MM.1S (cell line): ENCODE results near the gene HINT3.

Experiments
- DNase-seq: peaks from one replicate; pipeline ENCODE4 v3.0.0-alpha.2; 2015
- H2AFZ ChIP-seq: fragments of 300-600 bp; sonication (generic); 2 replicates; pipeline ENCODE4 v1.6.0; 2016; ENCODE audit warnings: antibody characterized with exemption, low read length
- H3F3A ChIP-seq: fragments of 300-600 bp; sonication (generic); 2 replicates; pipeline ENCODE4 v1.6.1; 2016; ENCODE audit warnings: mild to moderate bottlenecking, antibody characterized with exemption, low read length, moderate library complexity, mixed read lengths; ENCODE audit not compliant: insufficient read depth
- H3K27ac ChIP-seq: fragments of 300-600 bp; sonication (generic); 2 replicates; pipeline ENCODE4 v1.5.1; 2016; ENCODE audit warnings: mild to moderate bottlenecking, low read length
- H3K27me3 ChIP-seq: fragments of 300-600 bp; sonication (generic); replicated peaks from 2 replicates; pipeline ENCODE4 v1.6.0; 2016; ENCODE audit warnings: low read length; ENCODE audit not compliant: insufficient read depth
- H3K36me3 ChIP-seq: fragments of 300-600 bp; sonication (generic); replicated peaks from 2 replicates; pipeline ENCODE4 v1.6.1; 2016; ENCODE audit warnings: mild to moderate bottlenecking, low read length, mixed read lengths; ENCODE audit not compliant: insufficient read depth
- H3K4me1 ChIP-seq: fragments of 300-600 bp; sonication (generic); 2 replicates; pipeline ENCODE4 v1.6.1; 2016; ENCODE audit warnings: low read length, mixed read lengths
- H3K4me2 ChIP-seq: fragments of 300-600 bp; sonication (generic); 2 replicates; pipeline ENCODE4 v1.6.0; 2016; ENCODE audit warnings: low read depth, low read length
- H3K4me3 ChIP-seq: fragments of 300-600 bp; sonication (generic); 2 replicates; pipeline ENCODE4 v1.5.1; 2016; ENCODE audit warnings: low read length, mixed read lengths
- H3K79me2 ChIP-seq: fragments of 300-600 bp; sonication (generic); 2 replicates; pipeline ENCODE4 v1.6.1; 2016; ENCODE audit warnings: mixed run types, low read length, mixed read lengths
- H3K9ac ChIP-seq: fragments of 300-600 bp; sonication (generic); 2 replicates; pipeline ENCODE4 v1.6.1; 2016; ENCODE audit warnings: low read length, mixed read lengths
- H3K9me2 ChIP-seq: fragments of 300-600 bp; sonication (generic); replicated peaks from 2 replicates; pipeline ENCODE4 v1.6.1; 2016; ENCODE audit warnings: mild to moderate bottlenecking, low read length, mixed read lengths; ENCODE audit not compliant: insufficient read depth
- H3K9me3 ChIP-seq: fragments of 300-600 bp; sonication (generic); replicated peaks from 2 replicates; pipeline ENCODE4 v1.6.1; 2016; ENCODE audit warnings: mild to moderate bottlenecking, low read length, mixed read lengths; ENCODE audit not compliant: insufficient read depth
- H4K20me1 ChIP-seq: fragments of 300-600 bp; sonication (generic); 2 replicates; pipeline ENCODE4 v1.6.1; 2016; ENCODE audit warnings: mild to moderate bottlenecking, low read length, moderate library complexity, mixed read lengths; ENCODE audit not compliant: insufficient read depth
- EZH2 ChIP-seq: fragments of 300-600 bp; sonication (generic); optimal IDR thresholded peaks from 2 replicates; pipeline ENCODE3; 2017; ENCODE audit warnings: low read depth, mild to moderate bottlenecking, antibody characterized with exemption, low read length, mixed read lengths
- EZH2phosphoT487 ChIP-seq: fragments of 300-600 bp; sonication (generic); IDR thresholded peaks from 2 replicates; pipeline ENCODE4 v1.6.1; 2018; ENCODE audit warnings: antibody characterized with exemption, low read length
- TF ChIP-seq, protein P1 (sequence below): fragments of 300-600 bp; sonication (generic); IDR thresholded peaks from 2 replicates; pipeline ENCODE4 v1.5.1; 2016; ENCODE audit warnings: antibody characterized with exemption, low read length, mixed read lengths

HINT3 gene

GRCh38 chr6:125927761-125928160 lies 28.8 kb upstream of the HINT3 start:
- Histone ChIP-seq H3K4me2 (no peak overlapping the region), H3K79me2 (no peaks in the 10 kb centered on the region), H3K4me1 (no peaks in the 10 kb centered on the region), H3K9me2 (no peaks in the 10 kb centered on the region), H3K4me3 (no peak overlapping the region), H3K27ac (no peak overlapping the region), H2AFZ (no peak overlapping the region), H3F3A (no peaks in the 10 kb centered on the region), H4K20me1 (no peaks in the 10 kb centered on the region), H3K36me3 (no peaks in the 10 kb centered on the region), H3K9me3 (no peaks in the 10 kb centered on the region), H3K27me3 (no peaks in the 10 kb centered on the region), H3K9ac (no peak overlapping the region)
- TF ChIP-seq, protein P1, sequence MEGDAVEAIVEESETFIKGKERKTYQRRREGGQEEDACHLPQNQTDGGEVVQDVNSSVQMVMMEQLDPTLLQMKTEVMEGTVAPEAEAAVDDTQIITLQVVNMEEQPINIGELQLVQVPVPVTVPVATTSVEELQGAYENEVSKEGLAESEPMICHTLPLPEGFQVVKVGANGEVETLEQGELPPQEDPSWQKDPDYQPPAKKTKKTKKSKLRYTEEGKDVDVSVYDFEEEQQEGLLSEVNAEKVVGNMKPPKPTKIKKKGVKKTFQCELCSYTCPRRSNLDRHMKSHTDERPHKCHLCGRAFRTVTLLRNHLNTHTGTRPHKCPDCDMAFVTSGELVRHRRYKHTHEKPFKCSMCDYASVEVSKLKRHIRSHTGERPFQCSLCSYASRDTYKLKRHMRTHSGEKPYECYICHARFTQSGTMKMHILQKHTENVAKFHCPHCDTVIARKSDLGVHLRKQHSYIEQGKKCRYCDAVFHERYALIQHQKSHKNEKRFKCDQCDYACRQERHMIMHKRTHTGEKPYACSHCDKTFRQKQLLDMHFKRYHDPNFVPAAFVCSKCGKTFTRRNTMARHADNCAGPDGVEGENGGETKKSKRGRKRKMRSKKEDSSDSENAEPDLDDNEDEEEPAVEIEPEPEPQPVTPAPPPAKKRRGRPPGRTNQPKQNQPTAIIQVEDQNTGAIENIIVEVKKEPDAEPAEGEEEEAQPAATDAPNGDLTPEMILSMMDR = no peak
- no peak for DNase-seq

- no peak for DNase-seq
These were observed 25.7 kb upstream of the HINT3 start for GRCh38 chr6:125930765-125931418.

GRCh38 chr6:125931733-125932450 lies 24.7 kb upstream of the HINT3 start:
- Histone ChIP-seq H3K9me2 (no peaks in the 10 kb centered on the region), H3K79me2 (no peaks in the 10 kb centered on the region), H3K4me2 (no peak overlapping the region), H3K9me3 (no peaks in the 10 kb centered on the region), H3K36me3 (no peaks in the 10 kb centered on the region), H3K4me1 (no peaks in the 10 kb centered on the region), H3K9ac (no peak overlapping the region), H3K27ac (no peak overlapping the region), H3K4me3 (no peak overlapping the region), H3F3A (no peaks in the 10 kb centered on the region), H3K27me3 (no peaks in the 10 kb centered on the region), H2AFZ (no peak overlapping the region), H4K20me1 (no peaks in the 10 kb centered on the region)
- no peak for TF ChIP-seq EZH2
- no peak for TF ChIP-seq EZH2phosphoT487
- TF ChIP-seq, protein P1 = no peak
- no peak for DNase-seq

More at GRCh38 chr6:125930765-125931418, 25.7 kb upstream of the HINT3 start:
- Histone ChIP-seq H3K27ac (no peak overlapping the region), H3K4me2 (no peak overlapping the region), H3K4me1 (no peaks in the 10 kb centered on the region), H4K20me1 (no peaks in the 10 kb centered on the region), H3F3A (no peaks in the 10 kb centered on the region), H3K79me2 (no peaks in the 10 kb centered on the region), H3K27me3 (no peaks in the 10 kb centered on the region), H3K9me3 (no peaks in the 10 kb centered on the region), H3K9me2 (no peaks in the 10 kb centered on the region), H3K9ac (no peak overlapping the region), H2AFZ (no peak overlapping the region), H3K36me3 (no peaks in the 10 kb centered on the region), H3K4me3 (no peak overlapping the region)
- no peak for TF ChIP-seq EZH2
- TF ChIP-seq EZH2phosphoT487 = no peak
- TF ChIP-seq, protein P1 = no peak
